GM10266 (cell line): ENCODE results near the gene WFDC12.
"Not testable (repeated sequence)": the region's sequence is repeated elsewhere in the genome, so short reads cannot be mapped to it uniquely, and the experiment has no call there.

ENCODE experiments used
- DNase-seq: peaks from one replicate; pipeline ENCODE4 v3.0.0; 2012; ENCODE audit errors: extremely low spot score
- CTCF ChIP-seq: IDR thresholded peaks from 2 replicates; pipeline ENCODE4 v1.5.1; 2012; ENCODE audit warnings: mild to moderate bottlenecking, low read depth; ENCODE audit not compliant: control insufficient read depth, insufficient read depth; ENCODE audit errors: missing control alignments

Gene WFDC12

DNA sequence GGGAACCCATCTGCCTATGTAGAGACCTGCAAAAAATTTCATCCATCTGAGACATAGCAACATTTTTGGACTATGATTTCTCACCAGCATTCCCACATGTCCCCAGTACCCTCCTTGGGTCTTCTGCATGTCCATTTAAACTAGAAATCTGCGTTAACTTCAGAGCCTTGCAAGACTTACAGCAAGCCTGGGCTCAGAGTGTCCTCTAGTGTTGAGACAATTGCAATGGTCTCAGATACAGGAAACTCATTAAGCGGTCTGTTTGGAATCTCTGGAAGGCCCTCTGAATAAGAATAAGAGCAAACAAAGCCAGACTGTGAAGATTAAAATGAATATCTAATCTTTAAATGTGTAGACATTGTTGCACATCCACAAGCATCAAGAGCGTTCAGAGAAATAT, 29.9 kb upstream of the WFDC12 start:
- no peak for TF ChIP-seq CTCF
- no peak for DNase-seq

DNA sequence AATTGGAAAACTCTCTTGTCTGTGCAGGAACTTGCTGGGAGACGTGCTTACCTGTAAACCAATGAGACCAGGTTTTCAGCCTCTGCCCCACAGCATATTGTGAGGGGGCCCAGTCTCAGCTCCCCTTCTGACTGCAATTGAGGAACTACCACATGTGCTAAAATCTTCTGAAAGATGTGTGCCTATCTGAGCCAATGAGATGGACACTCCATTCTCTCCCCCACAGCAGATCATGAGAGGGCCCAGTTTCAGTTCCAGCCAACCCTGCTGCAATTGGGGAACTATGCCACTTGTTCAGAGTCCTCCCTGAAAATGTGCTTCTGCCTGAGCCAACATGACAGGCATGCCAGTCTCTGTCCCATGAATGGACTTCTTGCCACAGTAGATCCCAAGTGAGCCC, 29.5 kb upstream of the WFDC12 start:
- no peak for DNase-seq
- no peak for TF ChIP-seq CTCF

GRCh38 chr20:45153147-45153546, 28.9 kb upstream of the WFDC12 start:
- no peak for TF ChIP-seq CTCF
- no peak for DNase-seq

GRCh38 chr20:45152405-45152804, 28.1 kb upstream of the WFDC12 start:
- no peak for TF ChIP-seq CTCF
- no peak for DNase-seq

DNA sequence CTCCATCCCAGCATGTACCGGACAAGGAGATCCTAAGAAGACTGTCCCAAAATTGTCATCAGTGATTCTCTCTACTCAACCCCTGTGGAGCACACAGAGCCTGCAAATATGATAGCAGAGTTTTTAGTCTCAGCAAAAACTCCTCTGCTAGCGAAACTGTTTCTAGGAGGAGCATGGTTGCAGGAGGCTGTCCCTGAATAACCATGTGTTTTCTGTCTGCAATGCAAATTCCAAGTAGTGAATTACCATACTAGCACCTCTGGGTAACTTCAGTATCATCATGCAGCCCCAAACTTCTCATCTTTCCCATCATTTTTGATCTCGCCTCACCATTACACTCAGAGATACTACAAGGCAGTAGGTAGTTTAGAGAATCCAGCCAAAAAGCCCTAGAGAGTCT, 24.8 kb upstream of the WFDC12 start:
- no peak for DNase-seq
- TF ChIP-seq CTCF, result no peak

DNA sequence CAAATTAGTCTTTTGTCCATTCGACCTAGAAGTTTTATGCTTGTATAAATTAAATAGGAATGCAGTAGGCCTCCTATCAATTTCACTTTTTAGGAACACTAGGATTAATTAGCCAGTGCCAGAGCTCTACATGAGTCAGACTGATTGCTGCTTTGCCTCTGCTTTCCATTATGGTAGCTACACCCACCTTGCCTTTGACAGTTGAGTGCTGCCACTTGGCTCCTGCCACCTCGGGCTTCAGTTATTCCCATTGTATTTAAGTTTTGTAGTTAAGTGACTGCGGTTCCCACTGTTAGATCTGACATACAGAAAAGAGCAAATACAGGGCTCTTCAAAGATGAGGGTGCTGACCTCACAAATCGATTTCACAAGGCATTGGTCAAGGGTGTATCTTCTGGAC, 16.6 kb upstream of the WFDC12 start:
- no peak for DNase-seq
- TF ChIP-seq CTCF, result no peak

- DNase-seq, result not testable (repeated sequence)
These were observed 15.6 kb upstream of the WFDC12 start for GRCh38 chr20:45139733-45140375.
